GM13977 (cell line): Measurements from ENCODE around the gene UNC5CL.

ENCODE experiments used
- DNase-seq: peaks from one replicate; pipeline ENCODE4 v3.0.0; 2012; ENCODE audit warnings: low spot score
- in situ Hi-C: fragments of 300-500 bp; cut with MboI; formaldehyde crosslinking; loops from one replicate; pipeline ENCODE4 v1.12.0; 2022; ENCODE audit warnings: low sequenced_read_pairs, low pct_unique_long_range_greater_than_20kb, mixed read lengths, inconsistent platforms; ENCODE audit not compliant: unreplicated experiment
- TF ChIP-seq, protein P1 (sequence below): IDR thresholded peaks from 2 replicates; pipeline ENCODE4 v1.5.1; 2012; ENCODE audit warnings: mild to moderate bottlenecking, control low read depth; ENCODE audit not compliant: insufficient read depth; ENCODE audit errors: extremely low read depth, missing control alignments

Gene UNC5CL

DNA sequence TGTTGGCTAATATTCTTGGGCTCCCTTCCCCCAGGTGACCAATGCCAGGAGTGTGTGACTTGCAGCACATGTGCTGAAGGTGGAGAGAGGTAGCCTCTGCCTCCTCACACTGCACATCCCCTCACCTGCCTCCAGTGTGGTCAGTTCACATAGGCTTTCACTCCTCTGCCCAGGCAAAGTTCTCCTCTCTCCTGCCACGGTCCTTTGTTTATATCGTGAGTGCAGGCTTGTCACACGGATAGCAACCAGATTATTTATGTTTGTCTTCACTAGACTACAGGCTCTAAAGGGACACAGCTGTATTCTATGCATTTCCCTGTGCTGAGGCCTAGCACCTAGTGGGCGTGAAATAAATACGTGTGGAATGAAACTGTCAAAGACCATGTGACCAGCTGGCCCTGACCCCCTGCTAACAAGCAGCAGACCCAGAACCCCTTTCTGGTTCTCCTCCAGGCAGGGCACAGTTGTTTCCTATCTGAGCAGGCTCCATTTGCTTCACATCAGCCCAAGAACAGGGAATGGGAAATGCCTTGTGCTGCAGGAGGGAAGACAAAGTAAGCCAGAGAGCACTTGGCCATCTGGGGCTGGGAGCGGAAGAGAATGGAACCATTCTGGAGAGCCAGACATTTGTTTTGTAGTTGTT lies 42.3 kb downstream of the UNC5CL start:
- in situ Hi-C loops, result no loop called here
- TF ChIP-seq, protein P1, sequence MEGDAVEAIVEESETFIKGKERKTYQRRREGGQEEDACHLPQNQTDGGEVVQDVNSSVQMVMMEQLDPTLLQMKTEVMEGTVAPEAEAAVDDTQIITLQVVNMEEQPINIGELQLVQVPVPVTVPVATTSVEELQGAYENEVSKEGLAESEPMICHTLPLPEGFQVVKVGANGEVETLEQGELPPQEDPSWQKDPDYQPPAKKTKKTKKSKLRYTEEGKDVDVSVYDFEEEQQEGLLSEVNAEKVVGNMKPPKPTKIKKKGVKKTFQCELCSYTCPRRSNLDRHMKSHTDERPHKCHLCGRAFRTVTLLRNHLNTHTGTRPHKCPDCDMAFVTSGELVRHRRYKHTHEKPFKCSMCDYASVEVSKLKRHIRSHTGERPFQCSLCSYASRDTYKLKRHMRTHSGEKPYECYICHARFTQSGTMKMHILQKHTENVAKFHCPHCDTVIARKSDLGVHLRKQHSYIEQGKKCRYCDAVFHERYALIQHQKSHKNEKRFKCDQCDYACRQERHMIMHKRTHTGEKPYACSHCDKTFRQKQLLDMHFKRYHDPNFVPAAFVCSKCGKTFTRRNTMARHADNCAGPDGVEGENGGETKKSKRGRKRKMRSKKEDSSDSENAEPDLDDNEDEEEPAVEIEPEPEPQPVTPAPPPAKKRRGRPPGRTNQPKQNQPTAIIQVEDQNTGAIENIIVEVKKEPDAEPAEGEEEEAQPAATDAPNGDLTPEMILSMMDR, result no peak
- no peak for DNase-seq

DNA sequence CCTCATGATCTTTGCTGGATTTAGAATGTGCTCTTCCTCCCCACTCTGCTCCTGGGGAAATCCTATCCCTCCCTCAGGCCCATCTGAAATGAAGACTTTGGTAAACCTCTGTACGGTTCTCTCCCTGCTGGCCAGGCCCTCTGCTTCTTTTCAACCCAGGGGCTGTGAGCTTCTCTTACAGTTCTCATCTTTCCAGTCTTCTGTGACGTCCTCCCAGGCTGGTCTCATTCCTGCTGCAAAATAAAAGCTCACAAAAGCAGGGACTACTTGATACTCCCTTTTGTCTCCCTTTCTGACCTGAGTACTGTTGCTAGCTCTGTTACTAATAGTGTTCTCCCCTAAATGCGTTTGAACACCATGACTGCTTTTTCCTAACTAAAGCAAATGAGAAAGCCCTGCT lies 46.3 kb downstream of the UNC5CL start:
- TF ChIP-seq, protein P1, result no peak
- in situ Hi-C loops, result no loop called here
- DNase-seq, result no peak

DNA sequence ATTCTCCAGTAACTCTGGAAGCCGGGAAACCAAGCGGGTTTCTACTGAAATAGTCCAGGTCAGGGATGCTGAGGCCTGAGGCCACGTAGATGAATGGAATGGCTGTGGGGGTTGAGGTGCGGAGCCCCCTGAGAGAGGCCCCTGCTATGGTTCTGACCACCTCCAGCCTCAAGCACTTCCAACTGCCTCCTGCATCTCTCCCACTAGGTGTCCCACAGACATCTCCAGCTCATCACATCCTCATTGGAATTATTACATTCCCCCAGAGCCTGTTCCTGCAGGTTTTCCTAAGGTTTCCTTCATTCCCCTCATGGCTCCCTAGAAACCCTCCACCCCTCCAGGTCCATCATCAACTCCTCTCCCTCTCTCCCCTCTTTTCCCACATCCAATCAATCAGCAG lies 48.7 kb downstream of the UNC5CL start:
- no peak for DNase-seq
- in situ Hi-C loops, result no loop called here
- TF ChIP-seq, protein P1, result no peak

- no peak for DNase-seq
- TF ChIP-seq, protein P1, result no peak
- in situ Hi-C loops, result no loop called here
Observed at GRCh38 chr6:40989204-40990169, 49.5 kb downstream of the UNC5CL start.

DNA sequence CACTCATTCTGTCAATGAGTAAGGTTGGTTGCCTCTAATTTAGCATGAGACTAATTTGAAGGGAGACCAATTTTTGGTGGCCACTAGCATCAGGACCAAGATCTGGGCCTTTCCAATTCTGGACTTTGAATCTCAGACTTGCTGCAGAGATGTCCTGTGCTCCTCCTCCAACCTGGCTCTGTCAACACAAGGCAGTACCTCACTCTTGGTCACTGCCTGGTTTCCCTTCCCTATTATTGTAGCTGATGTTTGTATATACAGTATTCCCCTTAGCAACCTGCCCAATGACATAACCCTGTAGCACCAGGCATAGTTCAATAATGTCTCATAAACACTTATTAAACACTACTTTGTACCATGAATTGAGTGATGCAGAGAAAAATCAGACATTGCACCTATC lies 50.4 kb downstream of the UNC5CL start:
- TF ChIP-seq, protein P1, result no peak
- DNase-seq, result no peak
- in situ Hi-C loops, result no loop called here

DNA sequence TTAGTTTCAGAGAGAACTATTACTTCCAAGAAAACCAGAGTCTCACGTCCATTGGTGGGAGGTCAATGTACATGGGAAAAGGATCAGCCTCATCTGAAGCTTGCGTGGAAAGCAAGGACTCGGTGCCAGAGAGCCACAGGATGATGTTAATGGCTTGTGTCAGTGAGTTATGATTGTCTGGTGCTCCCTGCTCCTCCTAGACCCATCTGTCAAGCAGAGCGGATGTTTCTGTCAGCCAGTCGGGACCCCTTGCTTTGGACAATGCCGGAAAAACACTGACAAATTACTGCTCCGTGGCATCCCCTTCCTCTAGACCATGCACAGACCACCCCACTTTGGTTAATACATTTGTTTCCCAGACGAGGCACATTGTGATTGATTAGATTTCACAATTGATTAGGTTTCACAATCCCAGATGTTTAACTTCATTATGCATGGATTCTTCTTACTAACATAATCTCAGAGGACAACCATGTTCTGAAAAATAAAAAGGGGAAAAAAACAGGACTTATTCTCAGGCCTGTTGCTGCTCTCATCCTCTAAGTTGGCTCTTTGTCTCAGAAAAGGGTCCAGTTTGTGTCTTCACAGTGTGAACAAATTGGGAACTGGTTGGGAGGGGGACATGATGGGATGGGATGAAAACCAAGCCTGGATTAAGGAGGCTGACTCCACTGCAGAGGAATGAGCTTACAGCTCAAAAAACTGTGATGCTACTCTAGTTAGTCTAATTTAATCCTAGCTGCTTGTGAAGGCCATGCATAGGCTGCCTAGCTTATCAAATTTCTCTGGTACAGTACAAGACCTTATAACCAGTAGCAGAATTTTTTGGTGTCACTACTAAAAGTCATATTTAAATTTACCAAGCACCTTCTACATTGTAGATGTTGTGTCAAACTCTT lies 51.9 kb downstream of the UNC5CL start:
- DNase-seq, result no peak
- TF ChIP-seq, protein P1, result no peak
- in situ Hi-C loops, result no loop called here
